HG03066 (cell line): ENCODE measurements around the gene NAGPA.
A peak's percentile ranks its signal among the peaks of the same experiment; 100 is the strongest.
"Not testable (repeated sequence)": the region's sequence is repeated elsewhere in the genome, so short reads cannot be mapped to it uniquely, and the experiment has no call there.

ENCODE experiments used
- ATAC-seq: cut with Tn5 transposase; IDR thresholded peaks from one replicate; pipeline ENCODE4 v1.9.1; 2021; ENCODE audit warnings: low read depth; ENCODE audit not compliant: unreplicated experiment

NAGPA gene

GRCh38 chr16:5033256-5034166 is at the start of gene NAGPA:
TSS of gene NAGPA (minus strand) at chr16:5033935. CDS start at chr16:5033914, 21 bp downstream.
- ATAC-seq: no peak

- not testable (repeated sequence) for ATAC-seq
Measured at GRCh38 chr16:5080996-5081395, 47.3 kb upstream of the NAGPA start.

GRCh38 chr16:5080461-5080860 is 46.7 kb upstream of the NAGPA start:
- not testable (repeated sequence) for ATAC-seq

- no peak for ATAC-seq
Measured at GRCh38 chr16:5078626-5079025, 44.9 kb upstream of the NAGPA start.

- ATAC-seq: no peak
Measured at GRCh38 chr16:5077304-5077703, 43.6 kb upstream of the NAGPA start.

GRCh38 chr16:5075637-5076036 is 41.9 kb upstream of the NAGPA start:
- no peak for ATAC-seq

- not testable (repeated sequence) for ATAC-seq
Measured at GRCh38 chr16:5073771-5074170, 40.0 kb upstream of the NAGPA start.

GRCh38 chr16:5073279-5073629 is 39.5 kb upstream of the NAGPA start:
- no peak for ATAC-seq

- no peak for ATAC-seq
Measured at GRCh38 chr16:5072334-5073278, 38.9 kb upstream of the NAGPA start.

GRCh38 chr16:5071681-5072333 is 38.1 kb upstream of the NAGPA start, which contains the start of gene ALG1:
TSS of gene ALG1 (plus strand) at chr16:5071843. CDS start at chr16:5071850, 7 bp downstream.
- ATAC-seq: peak; percentile 75

GRCh38 chr16:5071341-5071680 is 37.6 kb upstream of the NAGPA start:
- no peak for ATAC-seq

- ATAC-seq: no peak
Measured at GRCh38 chr16:5070431-5071186, 36.9 kb upstream of the NAGPA start.

GRCh38 chr16:5069854-5070253 is 36.1 kb upstream of the NAGPA start:
- ATAC-seq: no peak

GRCh38 chr16:5069048-5069447 is 35.3 kb upstream of the NAGPA start:
- ATAC-seq: no peak

GRCh38 chr16:5066511-5066910 is 32.8 kb upstream of the NAGPA start:
- ATAC-seq: no peak

- no peak for ATAC-seq
Measured at GRCh38 chr16:5065813-5066212, 32.1 kb upstream of the NAGPA start, which contains the start of gene C16orf89. TSS of gene C16orf89 (minus strand) at chr16:5065956. CDS start at chr16:5065908, 48 bp downstream.

GRCh38 chr16:5065326-5065725 is 31.6 kb upstream of the NAGPA start:
- ATAC-seq: no peak

GRCh38 chr16:5064915-5065314 is 31.2 kb upstream of the NAGPA start:
- no peak for ATAC-seq

- ATAC-seq: no peak
Measured at GRCh38 chr16:5062790-5063765, 29.3 kb upstream of the NAGPA start.
